ENCODE results near the gene MRFAP1L1. TPM values are rescaled to one million over a fixed set of nuclear protein-coding genes. Genes with fewer than 3 reads are reported as not detected.
A peak's percentile ranks its signal among the peaks of the same experiment; 100 is the strongest.

The MRFAP1L1 gene
- total RNA-seq, 1 donor from 2014 or later = 53.6 TPM

- no peak for DNase-seq (ENCODE audit: low read depth)
- Histone ChIP-seq H3K4me3 (ENCODE audit: low read depth, low read length) (no peak overlapping the region), H3K27me3 (ENCODE audit: control insufficient read depth, insufficient read depth, low read length) (no peaks in the 10 kb centered on the region), H3K36me3 (ENCODE audit: control insufficient read depth, insufficient read depth, low read length) (no peaks in the 10 kb centered on the region)
- no peak for TF ChIP-seq CTCF (IDR thresholded peaks at IDR 0.05; ENCODE audit: insufficient read depth, low read length, poor library complexity, severe bottlenecking)
Measured at GRCh38 chr4:6703786-6704185, 5.9 kb downstream of the MRFAP1L1 start.

GRCh38 chr4:6702761-6703160 lies 6.9 kb downstream of the MRFAP1L1 start:
- DNase-seq (ENCODE audit: low read depth) = no peak
- no peak for TF ChIP-seq CTCF (IDR thresholded peaks at IDR 0.05; ENCODE audit: insufficient read depth, low read length, poor library complexity, severe bottlenecking)
- H3K27me3 ChIP-seq (ENCODE audit: control insufficient read depth, insufficient read depth, low read length) = no peaks in the 10 kb centered on the region
- no peak overlapping the region for H3K4me3 ChIP-seq (ENCODE audit: low read depth, low read length)
- H3K36me3 ChIP-seq (ENCODE audit: control insufficient read depth, insufficient read depth, low read length) = no peaks in the 10 kb centered on the region

GRCh38 chr4:6701371-6701770 lies 8.3 kb downstream of the MRFAP1L1 start:
- no peaks in the 10 kb centered on the region for H3K36me3 ChIP-seq (ENCODE audit: control insufficient read depth, insufficient read depth, low read length)
- H3K27me3 ChIP-seq (ENCODE audit: control insufficient read depth, insufficient read depth, low read length) = no peaks in the 10 kb centered on the region
- no peak for DNase-seq (ENCODE audit: low read depth)
- H3K4me3 ChIP-seq (ENCODE audit: low read depth, low read length) = no peak overlapping the region
- TF ChIP-seq CTCF (IDR thresholded peaks at IDR 0.05; ENCODE audit: insufficient read depth, low read length, poor library complexity, severe bottlenecking) = peak; percentile 28

- H3K36me3 ChIP-seq (ENCODE audit: control insufficient read depth, insufficient read depth, low read length) = no peaks in the 10 kb centered on the region
- no peaks in the 10 kb centered on the region for H3K27me3 ChIP-seq (ENCODE audit: control insufficient read depth, insufficient read depth, low read length)
- DNase-seq (ENCODE audit: low read depth) = no peak
- no peak for TF ChIP-seq CTCF (IDR thresholded peaks at IDR 0.05; ENCODE audit: insufficient read depth, low read length, poor library complexity, severe bottlenecking)
- no peak overlapping the region for H3K4me3 ChIP-seq (ENCODE audit: low read depth, low read length)
Measured at GRCh38 chr4:6699903-6700302, 9.8 kb downstream of the MRFAP1L1 start.

- Histone ChIP-seq H3K4me3 (ENCODE audit: low read depth, low read length) (no peak overlapping the region), H3K36me3 (ENCODE audit: control insufficient read depth, insufficient read depth, low read length) (no peaks in the 10 kb centered on the region), H3K27me3 (ENCODE audit: control insufficient read depth, insufficient read depth, low read length) (no peaks in the 10 kb centered on the region)
- no peak for TF ChIP-seq CTCF (IDR thresholded peaks at IDR 0.05; ENCODE audit: insufficient read depth, low read length, poor library complexity, severe bottlenecking)
- DNase-seq (ENCODE audit: low read depth) = no peak
Measured at GRCh38 chr4:6699388-6699787, 10.3 kb downstream of the MRFAP1L1 start.

GRCh38 chr4:6697131-6697530 lies 12.5 kb downstream of the MRFAP1L1 start:
- DNase-seq (ENCODE audit: low read depth) = no peak
- no peak for TF ChIP-seq CTCF (IDR thresholded peaks at IDR 0.05; ENCODE audit: insufficient read depth, low read length, poor library complexity, severe bottlenecking)
- no peak overlapping the region for H3K4me3 ChIP-seq (ENCODE audit: low read depth, low read length)
- no peaks in the 10 kb centered on the region for H3K36me3 ChIP-seq (ENCODE audit: control insufficient read depth, insufficient read depth, low read length)
- no peaks in the 10 kb centered on the region for H3K27me3 ChIP-seq (ENCODE audit: control insufficient read depth, insufficient read depth, low read length)

Data from kidney epithelial cell (primary cell).